IMR-90 (cell line): ENCODE data around the gene AXL. TPM values are rescaled to one million over a fixed set of nuclear protein-coding genes. Genes with fewer than 3 reads are reported as not detected.

ENCODE experiments used
- BHLHE40 ChIP-seq: fragments of 150-350 bp; IDR thresholded peaks from 2 replicates; pipeline ENCODE4 v1.6.1; 2016; ENCODE audit warnings: mild to moderate bottlenecking, low read depth, low read length
- CEBPB ChIP-seq: IDR thresholded peaks from 2 replicates; pipeline ENCODE4 v1.6.1; 2012; ENCODE audit warnings: low read depth, low read length, improper control_type of control experiment
- CHD1 ChIP-seq: IDR thresholded peaks from 2 replicates; pipeline ENCODE4 v1.6.1; 2012; ENCODE audit warnings: low read depth, low read length, improper control_type of control experiment
- FOS ChIP-seq: fragments of 150-350 bp; IDR thresholded peaks from 2 replicates; pipeline ENCODE4 v1.6.1; 2016; ENCODE audit warnings: low read depth, low read length
- MAFK ChIP-seq: IDR thresholded peaks from 2 replicates; pipeline ENCODE4 v1.6.1; 2012; ENCODE audit warnings: low read depth, low read length, improper control_type of control experiment
- POLR2A ChIP-seq: IDR thresholded peaks from 2 replicates; pipeline ENCODE4 v1.6.1; 2012; ENCODE audit warnings: mild to moderate bottlenecking, low read depth, low read length
- RAD21 ChIP-seq: IDR thresholded peaks from 2 replicates; pipeline ENCODE4 v1.6.1; 2012; ENCODE audit warnings: low read length, improper control_type of control experiment
- SMC3 ChIP-seq: fragments of 150-350 bp; IDR thresholded peaks from 2 replicates; pipeline ENCODE4 v1.6.1; 2016; ENCODE audit warnings: low read depth, mild to moderate bottlenecking, antibody characterized with exemption, low read length, moderate library complexity
- microRNA-seq, 2 experiments: library from miRNA; stranded (forward) in 1 of 2; unstranded in 1 of 2; fragments of 10-50 nt in 1 of 2; fragments of <30 nt in 1 of 2; gene quantifications in 1 of 2; microRNA quantifications in 1 of 2; one replicate each; pipeline versions ENCODE3 to v1.1.0; 2013 to 2020; ENCODE audit not compliant: insufficient read depth in 1 of 2, insufficient read length in 1 of 2, unreplicated experiment in 1 of 2
- polyA plus RNA-seq, 3 experiments: library from polyadenylated mRNA; depleted of rRNA; stranded (reverse); fragments of >200 nt; gene quantifications; 2 replicates each; pipeline ENCODE4 v1.2.3, GENCODE V29; 2012; ENCODE audit warnings: low replicate concordance in 1 of 3
- small RNA-seq, 5 experiments: library from RNA; depleted of rRNA; stranded (forward); fragments of <200 nt; gene quantifications; one replicate each; pipeline ENCODE3, GENCODE V24; 2012
- total RNA-seq: library from RNA; depleted of rRNA; stranded (reverse); fragments of >200 nt; gene quantifications from 2 replicates; pipeline ENCODE4 v1.2.3, GENCODE V29; 2012; rRNA removed

AXL gene
- total and polyA plus RNA-seq, 2 of the 4 experiments (the other 2 are of a cell fraction): 212 to 466 TPM

DNA sequence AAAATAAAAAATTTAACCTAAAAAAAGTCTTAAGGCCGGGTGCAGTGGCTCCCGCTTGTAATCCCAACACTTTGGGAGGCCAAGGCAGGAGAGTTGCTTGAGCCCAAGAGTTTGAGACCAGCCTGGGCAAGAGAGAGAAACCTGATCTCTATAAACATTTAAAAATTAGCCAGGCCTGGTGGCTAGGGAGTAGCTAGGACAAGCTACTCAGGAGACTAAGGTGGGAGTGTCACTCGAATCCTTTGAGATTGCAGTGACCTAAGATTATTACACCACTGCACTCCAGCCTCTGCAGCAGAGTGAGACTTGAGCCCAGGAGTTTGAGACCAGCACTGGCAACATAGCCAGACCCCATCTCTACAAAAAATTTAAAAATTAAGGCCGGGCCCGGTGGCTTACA, 92.0 kb downstream of the AXL start (continued):
- TF ChIP-seq FOS (no peak), CEBPB (no peak), RAD21 (no peak), SMC3 (no peak), MAFK (no peak), CHD1 (no peak), BHLHE40 (no peak), POLR2A (no peak)

Small RNA genes within 50 kb of the gene (microRNA-seq; reads per million reads assigned to microRNA genes)
- not detected for gene RN7SL34P (ENCODE audit: insufficient read depth, insufficient read length)

Small RNA genes within 50 kb of the gene (small RNA-seq; reads per million reads assigned to genes)
- gene RN7SL34P: 0 to 0.25 (median 0.08) reads per million in 5 experiments

Other genes with a start within 250 kb of the AXL start
- not detected in 2 replicates for gene CYP2B6, start 227.9 kb upstream of the AXL start, total RNA-seq
- gene CYP2B6, start 227.9 kb upstream of the AXL start, polyA plus RNA-seq (2012; rRNA removed): not detected in 2 replicates
- not detected in 2 replicates for gene CYP2A13, start 130.8 kb upstream of the AXL start, total RNA-seq
- not detected in 2 replicates for gene CYP2A13, start 130.8 kb upstream of the AXL start, polyA plus RNA-seq (2012; rRNA removed)
- not detected in 2 replicates for gene CYP2F1, start 104.8 kb upstream of the AXL start, total RNA-seq
- gene CYP2F1, start 104.8 kb upstream of the AXL start, polyA plus RNA-seq (2012; rRNA removed): not detected in 2 replicates
- gene CYP2S1, start 26.0 kb upstream of the AXL start, total RNA-seq: 0.54 and 0.83 TPM in 2 replicates
- gene CYP2S1, start 26.0 kb upstream of the AXL start, polyA plus RNA-seq (2012; rRNA removed): 0.98 and 2.1 TPM in 2 replicates
- 50.7 and 56.1 TPM in 2 replicates for gene HNRNPUL1, start 45.1 kb downstream of the AXL start, total RNA-seq
- gene HNRNPUL1, start 45.1 kb downstream of the AXL start, polyA plus RNA-seq (2012; rRNA removed): 67.3 and 68.1 TPM in 2 replicates
- 4.1 and 5.8 TPM in 2 replicates for gene CCDC97, start 90.9 kb downstream of the AXL start, total RNA-seq
- 11.0 and 11.9 TPM in 2 replicates for gene CCDC97, start 90.9 kb downstream of the AXL start, polyA plus RNA-seq (2012; rRNA removed)
- gene TGFB1, start 134.7 kb downstream of the AXL start, total RNA-seq: 3.2 and 3.9 TPM in 2 replicates
- 26.7 and 27.8 TPM in 2 replicates for gene TGFB1, start 134.7 kb downstream of the AXL start, polyA plus RNA-seq (2012; rRNA removed)
- 4.7 and 6.1 TPM in 2 replicates for gene B9D2, start 144.9 kb downstream of the AXL start, total RNA-seq
- gene B9D2, start 144.9 kb downstream of the AXL start, polyA plus RNA-seq (2012; rRNA removed): 9.7 and 11.5 TPM in 2 replicates
- gene TMEM91, start 157.3 kb downstream of the AXL start, total RNA-seq: 1.4 and 1.9 TPM in 2 replicates
- gene TMEM91, start 157.3 kb downstream of the AXL start, polyA plus RNA-seq (2012; rRNA removed): 4.8 and 5.5 TPM in 2 replicates
- 11.4 and 19.0 TPM in 2 replicates for gene EXOSC5, start 178.1 kb downstream of the AXL start, total RNA-seq
- 25.2 and 34.0 TPM in 2 replicates for gene EXOSC5, start 178.1 kb downstream of the AXL start, polyA plus RNA-seq (2012; rRNA removed)
- 6.4 and 7.7 TPM in 2 replicates for gene BCKDHA, start 178.6 kb downstream of the AXL start, total RNA-seq
- gene BCKDHA, start 178.6 kb downstream of the AXL start, polyA plus RNA-seq (2012; rRNA removed): 7.6 and 9.6 TPM in 2 replicates
- gene B3GNT8, start 208.2 kb downstream of the AXL start, total RNA-seq: under 0.01 and 0.36 TPM in 2 replicates
- 0.30 and 0.36 TPM in 2 replicates for gene B3GNT8, start 208.2 kb downstream of the AXL start, polyA plus RNA-seq (2012; rRNA removed)
- 50.8 and 52.5 TPM in 2 replicates for gene DMAC2, start 220.7 kb downstream of the AXL start, total RNA-seq
- 72.2 and 78.5 TPM in 2 replicates for gene DMAC2, start 220.7 kb downstream of the AXL start, polyA plus RNA-seq (2012; rRNA removed)
- not detected in 2 replicates for gene ERICH4, start 223.9 kb downstream of the AXL start, total RNA-seq
- not detected in 2 replicates for gene ERICH4, start 223.9 kb downstream of the AXL start, polyA plus RNA-seq (2012; rRNA removed)